GM19324 (cell line): ENCODE measurements around the gene ZNF408.
A peak's percentile ranks its signal among the peaks of the same experiment; 100 is the strongest.
"Not testable (repeated sequence)": the region's sequence is repeated elsewhere in the genome, so short reads cannot be mapped to it uniquely, and the experiment has no call there.

Experiments
- ATAC-seq: cut with Tn5 transposase; IDR thresholded peaks from one replicate; pipeline ENCODE4 v1.9.1; 2021; ENCODE audit warnings: mild to moderate bottlenecking, moderate library complexity; ENCODE audit not compliant: unreplicated experiment, low FRiP score

The ZNF408 gene

GRCh38 chr11:46700241-46701077 is at the start of gene ZNF408, which contains the start of gene ARHGAP1:
Gene ZNF408, plus strand, starts transcription at chr11:46701031. Its CDS starts 17 bp downstream, at chr11:46701048.
Gene ARHGAP1, minus strand, starts transcription at chr11:46700619. Its CDS starts 4,512 bp downstream, at chr11:46696107.
- ATAC-seq, result peak; percentile 91

- ATAC-seq, result no peak
These were observed 45.2 kb upstream of the ZNF408 start for GRCh38 chr11:46655631-46656030.

GRCh38 chr11:46657186-46657585 is 43.6 kb upstream of the ZNF408 start:
- no peak for ATAC-seq

DNA sequence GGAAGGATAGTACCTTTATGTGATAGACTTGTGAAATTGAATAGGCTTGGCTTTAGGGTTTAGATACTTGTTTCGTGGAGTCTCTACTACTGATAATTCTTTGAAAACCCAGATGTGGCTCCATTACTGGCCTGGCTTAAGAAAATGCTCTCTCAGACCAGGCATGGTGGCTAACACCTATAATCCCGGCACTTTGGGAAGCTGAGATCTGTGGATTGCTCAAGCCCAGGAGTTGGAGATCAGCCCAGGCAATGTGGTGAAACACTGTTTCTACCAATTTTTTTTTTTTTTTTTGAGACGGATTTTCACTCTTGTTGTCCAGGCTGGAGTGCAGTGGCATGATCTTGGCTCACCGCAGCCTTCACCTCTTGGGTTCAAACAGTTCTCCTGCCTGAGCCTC is 42.6 kb upstream of the ZNF408 start:
- ATAC-seq, result no peak

DNA sequence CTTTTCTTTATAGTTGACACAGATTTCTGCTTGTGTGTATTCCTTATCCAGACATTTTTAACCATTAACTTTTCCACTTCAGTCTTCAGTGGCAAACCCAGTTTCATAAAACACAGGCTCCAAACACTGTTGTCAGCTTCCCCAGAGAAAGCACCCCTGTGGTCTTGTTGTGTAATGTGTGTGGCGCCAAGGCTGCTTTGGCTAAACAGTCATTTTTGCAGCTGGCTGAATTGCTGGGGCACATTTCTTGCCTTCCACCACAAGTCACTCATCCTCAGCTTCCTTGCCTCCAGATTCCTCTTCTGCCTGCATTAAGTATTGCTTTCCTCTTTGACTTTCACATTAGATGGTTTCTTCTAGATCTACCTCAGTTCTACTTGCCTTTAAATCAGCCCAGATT is 40.9 kb upstream of the ZNF408 start:
- no peak for ATAC-seq

- ATAC-seq, result no peak
These were observed 39.0 kb upstream of the ZNF408 start for GRCh38 chr11:46661836-46662235.

DNA sequence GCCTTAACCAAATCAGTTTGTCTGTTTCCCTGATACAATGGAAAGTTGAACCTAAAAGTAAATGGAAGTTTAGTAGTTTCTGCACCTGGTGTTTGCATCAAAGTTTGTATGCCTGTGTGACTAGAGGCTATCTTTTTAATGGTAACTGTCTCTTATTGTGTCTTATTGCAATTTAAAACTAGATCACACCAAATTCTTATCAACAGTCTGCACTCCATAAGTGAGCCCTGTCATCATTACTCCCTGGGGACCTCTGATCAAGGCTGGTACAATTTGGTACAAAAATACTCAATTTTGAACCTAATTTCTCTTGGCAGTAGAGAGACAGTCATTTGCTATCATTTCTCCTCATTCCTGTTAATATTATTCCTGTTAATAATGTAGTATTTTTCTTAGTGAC is 38.5 kb upstream of the ZNF408 start:
- ATAC-seq, result no peak

- ATAC-seq, result no peak
These were observed 37.4 kb upstream of the ZNF408 start for GRCh38 chr11:46663277-46663940.

- ATAC-seq, result no peak
These were observed 36.2 kb upstream of the ZNF408 start for GRCh38 chr11:46664612-46665011.

GRCh38 chr11:46665356-46665755 is 35.5 kb upstream of the ZNF408 start:
- ATAC-seq, result no peak

DNA sequence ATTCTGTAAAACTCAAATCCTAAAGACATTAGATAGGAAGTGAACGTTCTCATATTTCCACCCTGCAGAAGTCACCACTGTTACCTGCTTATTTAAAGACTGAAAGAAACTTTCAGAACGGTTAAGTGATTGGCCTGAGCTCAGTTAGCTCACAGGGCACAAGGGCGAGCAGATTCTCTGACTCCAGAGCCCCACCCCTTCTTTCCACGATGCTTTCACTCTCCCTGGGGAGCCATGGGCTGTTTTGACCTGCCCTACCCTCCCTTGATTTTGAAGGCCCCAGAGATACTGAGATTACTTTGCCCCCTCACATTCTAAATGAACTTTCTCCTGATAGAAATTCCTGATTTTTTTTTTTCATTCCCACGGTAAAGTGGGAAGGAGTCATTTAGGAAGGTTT is 34.3 kb upstream of the ZNF408 start:
- no peak for ATAC-seq

DNA sequence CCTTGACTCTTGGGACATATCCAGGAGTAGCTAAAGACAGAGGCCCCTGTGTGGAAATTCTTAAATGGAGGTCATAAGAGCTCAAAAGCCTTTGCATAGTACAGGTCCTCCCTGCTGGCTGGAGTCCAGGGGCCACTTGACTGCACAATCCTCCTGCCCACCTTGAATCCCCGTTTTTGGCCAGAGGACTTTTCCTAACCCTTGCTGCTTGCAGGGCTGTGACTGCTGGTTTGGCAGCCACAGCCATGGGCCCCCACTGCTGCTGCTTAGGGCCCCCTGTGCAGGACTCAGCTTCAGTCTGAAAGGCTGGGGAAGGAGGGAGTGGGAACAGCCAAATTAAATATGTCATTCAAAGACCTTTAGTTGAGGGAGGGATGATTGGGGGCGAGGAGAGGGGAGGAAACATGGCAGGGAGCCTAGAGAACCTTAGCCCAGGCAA is 33.8 kb upstream of the ZNF408 start:
- no peak for ATAC-seq

- no peak for ATAC-seq
These were observed 32.2 kb upstream of the ZNF408 start for GRCh38 chr11:46668480-46669085.

- no peak for ATAC-seq
These were observed 31.1 kb upstream of the ZNF408 start for GRCh38 chr11:46669711-46670139.

- not testable (repeated sequence) for ATAC-seq
These were observed 30.3 kb upstream of the ZNF408 start for GRCh38 chr11:46670521-46670920.

DNA sequence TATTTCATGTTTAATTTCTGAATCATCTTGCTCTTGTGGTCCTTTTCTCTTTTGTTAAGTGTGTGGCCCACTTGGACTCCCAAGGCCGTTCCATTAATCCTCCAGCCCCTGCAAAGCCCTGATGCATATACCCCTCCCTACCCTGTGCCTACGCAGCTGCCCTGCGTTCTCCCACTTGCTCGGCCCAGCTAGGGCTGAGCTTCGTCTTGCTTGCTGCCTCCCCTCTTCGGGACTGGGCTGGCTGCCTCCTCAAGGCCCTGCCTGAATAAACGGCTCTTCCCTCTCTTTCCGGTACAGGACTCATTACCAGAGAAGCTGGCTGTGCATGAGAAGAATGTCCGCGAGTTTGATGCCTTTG is 28.9 kb upstream of the ZNF408 start:
- ATAC-seq, result no peak

- no peak for ATAC-seq
These were observed 28.4 kb upstream of the ZNF408 start for GRCh38 chr11:46672381-46672839.

DNA sequence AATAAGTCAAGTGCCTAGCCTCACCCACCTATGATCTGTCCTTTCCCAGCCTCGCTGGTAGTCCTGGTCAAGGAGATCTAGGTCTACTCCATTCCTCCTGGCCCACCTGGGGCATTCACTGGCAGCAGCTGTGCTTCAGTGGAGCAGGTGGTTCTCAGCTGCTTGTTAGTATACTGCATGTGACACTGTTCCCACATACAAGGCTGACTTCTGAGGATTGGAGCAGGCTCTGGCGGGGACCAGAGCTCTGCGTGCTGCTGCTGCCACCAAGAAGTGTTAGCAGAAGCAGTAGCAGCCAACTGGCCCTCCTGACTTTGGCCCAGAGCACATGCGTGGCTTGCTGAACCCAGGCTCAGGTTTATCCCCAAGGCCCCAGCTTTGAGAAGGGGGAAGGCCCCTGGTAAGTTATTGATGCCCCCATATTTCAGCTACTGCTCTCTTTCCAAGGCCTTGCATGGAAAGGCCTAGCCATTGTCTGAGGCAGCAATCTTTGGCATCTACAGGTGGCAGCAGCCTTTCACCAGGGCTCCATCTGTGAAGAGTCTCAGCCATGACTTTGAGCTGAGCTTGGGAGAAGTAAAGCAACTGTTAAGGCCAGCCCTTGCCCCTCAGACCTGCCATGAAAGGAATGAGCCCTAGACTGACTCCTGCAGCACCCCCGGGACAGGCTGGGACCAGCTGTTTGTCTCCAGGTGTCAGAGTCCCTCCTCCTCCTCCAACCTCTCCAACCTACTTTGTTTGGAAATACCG is 26.9 kb upstream of the ZNF408 start:
- no peak for ATAC-seq

DNA sequence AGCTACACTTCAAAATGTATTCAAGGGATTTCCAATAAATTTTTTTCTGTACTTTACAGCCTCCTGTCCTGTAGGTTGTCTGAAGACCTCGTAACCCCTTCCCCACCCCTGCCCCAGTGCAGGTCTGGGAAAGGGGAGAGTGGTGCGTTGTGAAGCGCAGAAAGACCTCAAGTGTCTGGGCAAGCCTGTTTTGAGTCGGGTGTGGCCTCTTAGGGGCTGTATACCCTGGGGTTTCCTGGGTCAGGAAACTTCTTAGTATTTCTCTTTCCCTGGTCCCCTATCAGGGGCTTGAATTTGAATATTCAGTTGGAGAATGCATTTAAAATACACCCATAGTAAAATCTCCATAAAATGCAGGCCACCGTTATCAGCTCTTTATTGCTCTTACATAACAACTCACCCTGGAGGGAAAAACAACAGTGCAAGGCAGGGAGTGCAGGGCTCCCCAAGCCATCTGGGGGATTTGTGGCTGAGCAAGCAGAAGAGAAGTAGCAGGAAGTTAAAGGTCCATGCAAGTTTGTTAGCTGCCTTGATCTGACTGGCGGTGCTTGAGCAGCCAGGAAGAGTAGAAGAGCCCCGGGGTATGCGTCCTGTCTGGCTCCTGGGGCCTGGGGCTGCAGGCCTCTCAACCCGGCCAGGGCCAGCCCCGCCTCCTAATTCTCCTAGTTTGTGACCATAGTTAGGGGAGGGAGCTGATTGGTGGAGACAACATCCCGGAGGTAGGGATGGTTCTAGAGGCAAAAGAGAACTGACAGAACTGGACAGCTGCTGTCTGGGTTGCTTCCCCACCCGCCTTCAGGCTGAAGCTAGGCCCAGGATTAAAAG is 26.2 kb upstream of the ZNF408 start:
- no peak for ATAC-seq
